Tongue (tissue), 2 donors: ENCODE data around the gene PDCD7. TPM values are rescaled to one million over a fixed set of nuclear protein-coding genes. Genes with fewer than 3 reads are reported as not detected.
A peak's percentile ranks its signal among the peaks of the same experiment; 100 is the strongest.
"Not testable (repeated sequence)": the region's sequence is repeated elsewhere in the genome, so short reads cannot be mapped to it uniquely, and the experiment has no call there.

ENCODE experiments used
- DNase-seq: peaks from one replicate; pipeline ENCODE4 v3.0.0-alpha.2; 2015
- total RNA-seq: library from RNA; depleted of rRNA; stranded (reverse); fragments of >200 nt; gene quantifications from one replicate; pipeline ENCODE4 v1.2.3, GENCODE V29; 2014

Gene PDCD7
- total RNA-seq, 1 donor from 2014 or later = 13.1 TPM

DNA sequence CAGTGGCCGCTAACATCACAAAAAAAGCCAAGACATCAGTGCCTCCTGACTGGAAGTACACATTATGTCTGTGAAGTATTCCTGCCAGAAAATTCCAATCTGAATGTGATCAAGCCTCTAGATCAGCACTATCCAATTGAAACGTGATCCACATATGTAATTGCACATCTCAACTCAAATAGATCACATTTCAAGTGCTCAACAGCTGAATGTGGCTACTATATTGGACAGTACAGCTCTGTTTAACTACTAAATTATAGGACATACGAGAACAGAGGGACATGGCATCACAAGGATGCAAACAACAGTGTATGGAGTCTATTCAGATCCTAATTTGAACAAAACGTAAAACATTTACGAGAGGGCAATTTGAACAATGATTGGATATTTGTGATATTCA lies 18.1 kb downstream of the PDCD7 start:
- DNase-seq = peak; percentile 43

GRCh38 chr15:65115086-65115485 lies 18.5 kb downstream of the PDCD7 start, which contains the start of gene UBAP1L:
Gene UBAP1L (minus strand): TSS chr15:65115200. CDS start chr15:65106215, 8,985 bp downstream.
- peak; percentile 46 for DNase-seq

- DNase-seq = no peak
These were observed 22.8 kb downstream of the PDCD7 start for GRCh38 chr15:65110676-65111292.

GRCh38 chr15:65106011-65106590 lies 27.5 kb downstream of the PDCD7 start:
- DNase-seq = no peak

GRCh38 chr15:65105038-65105437 lies 28.6 kb downstream of the PDCD7 start:
- DNase-seq = no peak

DNA sequence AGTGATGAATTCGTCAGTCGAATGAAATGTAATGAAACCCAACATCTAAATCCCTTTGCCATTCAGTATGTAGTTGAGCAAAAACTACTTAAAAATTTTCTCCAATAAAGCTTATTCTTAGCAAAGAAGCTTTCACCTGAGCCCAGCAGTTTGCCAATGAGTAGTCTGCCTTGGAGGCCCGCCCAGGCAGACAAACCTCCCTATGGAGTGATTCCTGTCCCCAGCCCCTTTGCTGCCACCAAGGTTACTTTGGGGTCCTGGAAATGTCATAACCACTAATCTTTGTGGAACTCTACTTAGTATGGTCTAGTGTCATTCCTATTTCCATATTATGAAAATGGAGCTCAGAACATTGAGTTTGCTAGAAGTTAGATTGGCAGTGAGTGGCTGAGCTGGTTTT lies 30.7 kb downstream of the PDCD7 start:
- DNase-seq = no peak

GRCh38 chr15:65101891-65102708 lies 31.5 kb downstream of the PDCD7 start:
- no peak for DNase-seq

DNA sequence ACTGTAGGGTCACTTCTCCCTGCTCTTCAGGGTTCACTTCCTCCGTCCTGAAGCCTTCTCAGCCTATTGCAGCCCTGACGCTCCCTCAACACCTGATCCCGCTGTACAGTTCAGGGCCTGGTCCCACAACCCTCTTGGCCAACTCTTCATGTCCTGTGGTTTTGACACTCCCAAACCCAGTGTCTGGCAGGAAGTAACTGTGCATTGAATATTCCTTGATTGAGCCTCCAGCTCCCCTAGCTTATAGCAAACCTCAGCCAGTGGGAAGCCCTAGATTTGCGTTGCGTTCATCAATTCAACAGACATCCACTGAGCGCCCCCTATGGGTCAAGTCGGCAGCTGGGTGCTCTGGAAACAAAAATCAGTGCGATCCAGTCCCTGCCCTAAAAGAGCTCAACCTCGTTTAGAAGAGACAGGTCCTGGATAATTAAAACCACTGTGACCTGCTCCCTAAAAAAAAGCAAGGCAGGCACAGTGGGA lies 32.2 kb downstream of the PDCD7 start:
- DNase-seq = peak; percentile 90

DNA sequence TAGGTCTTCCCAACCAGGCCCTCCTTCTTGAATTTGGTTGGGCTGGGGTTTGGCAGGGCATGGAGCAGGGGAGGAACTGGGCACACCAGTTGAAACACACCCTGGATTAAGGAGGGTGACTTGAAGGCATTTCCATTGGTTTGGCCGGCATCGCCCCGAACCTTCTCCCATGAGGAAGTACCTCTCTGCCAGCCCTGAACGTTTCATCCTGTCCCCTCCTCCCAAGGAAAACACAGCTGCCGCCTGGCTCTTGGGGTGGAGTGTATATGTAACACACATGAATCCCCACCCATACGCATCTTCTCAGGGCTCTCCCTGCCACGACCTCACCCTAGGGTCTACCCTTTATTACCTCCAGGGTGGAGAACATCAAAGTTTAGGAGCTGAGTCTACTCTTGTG lies 33.2 kb downstream of the PDCD7 start:
- DNase-seq = no peak

DNA sequence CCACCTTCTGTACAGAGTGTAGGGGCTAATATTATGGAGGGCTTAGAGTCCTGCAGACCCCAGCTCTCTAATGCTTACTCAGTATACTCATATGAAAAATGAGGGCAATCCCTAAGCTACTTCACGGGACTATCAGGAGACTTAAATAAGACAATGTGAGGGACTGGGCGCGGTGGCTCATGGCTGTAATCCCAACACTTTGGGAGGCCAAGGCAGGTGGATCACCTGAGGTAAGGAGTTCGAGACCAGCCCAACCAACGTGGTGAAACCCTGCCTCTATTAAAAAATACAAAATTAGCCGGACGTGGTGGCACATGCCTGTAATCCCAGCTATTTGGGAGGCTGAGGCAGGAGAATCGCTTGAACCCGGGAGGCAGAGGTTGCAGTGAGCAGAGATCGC lies 33.8 kb downstream of the PDCD7 start:
- DNase-seq = not testable (repeated sequence)

- no peak for DNase-seq
These were observed 34.3 kb downstream of the PDCD7 start for GRCh38 chr15:65099336-65099735.

DNA sequence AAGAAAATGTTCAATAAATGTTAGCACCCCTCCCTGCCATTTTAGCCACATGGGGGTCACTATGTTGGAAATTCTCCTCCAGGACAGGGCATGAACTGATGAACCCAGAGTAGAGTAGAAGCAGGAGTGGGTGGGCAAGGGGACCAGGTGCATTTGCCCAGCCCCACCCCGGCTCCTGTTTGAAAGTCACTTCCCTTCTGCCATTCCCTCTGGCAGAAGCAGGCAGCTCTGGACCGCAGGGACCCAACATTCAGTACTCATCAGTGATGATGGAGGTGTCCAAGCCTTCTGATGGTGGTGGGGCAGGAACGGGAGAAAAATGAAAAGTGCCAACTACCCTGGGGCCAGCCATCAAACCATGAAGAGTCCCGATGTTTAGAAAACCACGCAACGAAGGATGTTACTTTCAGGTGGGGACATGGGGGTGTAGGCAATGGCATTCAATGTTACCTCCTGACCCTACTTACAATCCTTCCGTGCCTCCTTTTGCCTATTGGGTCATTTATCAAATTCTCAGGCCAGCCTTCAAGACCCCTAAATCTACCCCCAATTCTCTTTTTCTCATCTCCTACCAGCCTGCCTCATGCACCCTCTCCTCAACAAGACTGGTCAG lies 35.9 kb downstream of the PDCD7 start:
- no peak for DNase-seq

- no peak for DNase-seq
These were observed 36.9 kb downstream of the PDCD7 start for GRCh38 chr15:65096481-65097385.

DNA sequence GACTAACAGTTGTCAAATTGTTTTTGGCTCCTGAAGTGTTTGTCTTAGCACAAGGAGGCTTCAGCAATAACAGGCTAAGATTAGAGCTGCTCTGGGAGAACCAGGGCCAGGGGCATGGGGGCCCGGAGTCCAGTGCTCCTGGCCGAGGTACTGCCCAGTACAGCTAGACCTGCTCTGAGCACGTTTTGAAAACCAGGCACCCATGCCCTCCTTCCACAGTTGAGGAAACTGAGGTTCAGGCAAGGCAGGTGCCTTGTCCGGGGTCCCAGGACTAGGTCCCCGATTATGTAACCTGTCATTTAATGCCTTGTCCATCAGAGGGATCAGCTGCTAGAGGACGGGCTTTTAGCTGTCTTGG lies 37.9 kb downstream of the PDCD7 start:
- DNase-seq = no peak

- no peak for DNase-seq
These were observed 38.4 kb downstream of the PDCD7 start for GRCh38 chr15:65095011-65095746.

GRCh38 chr15:65094294-65094995 lies 39.2 kb downstream of the PDCD7 start:
- no peak for DNase-seq

DNA sequence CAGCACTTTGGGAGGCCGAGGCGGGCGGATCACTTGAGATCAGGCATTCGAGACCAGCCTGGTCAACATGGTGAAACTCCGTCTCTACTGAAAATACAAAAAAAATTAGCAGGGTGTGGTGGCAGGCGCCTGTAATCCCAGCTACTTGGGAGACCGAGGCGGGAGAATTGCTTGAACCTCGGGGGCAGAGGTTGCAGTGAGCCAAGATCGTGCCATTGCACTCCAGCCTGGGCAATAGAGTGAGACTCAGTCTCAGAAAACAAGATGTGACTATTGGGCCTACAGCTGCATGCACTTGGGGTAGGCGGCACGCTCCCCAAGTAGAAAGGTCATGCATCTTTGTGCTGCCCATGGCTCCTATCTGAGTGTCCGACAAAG lies 39.8 kb downstream of the PDCD7 start:
- DNase-seq = not testable (repeated sequence)

GRCh38 chr15:65092911-65093792 lies 40.5 kb downstream of the PDCD7 start:
- no peak for DNase-seq
